Mesothelial cell of epicardium (in vitro differentiated cells): ENCODE data around the gene RIN3. TPM values are rescaled to one million over a fixed set of nuclear protein-coding genes. Genes with fewer than 3 reads are reported as not detected.

Experiments
- DNase-seq, 2 experiments: peaks; one replicate each; pipeline ENCODE4 v3.0.0; 2021; ENCODE audit warnings: low spot score in 2 of 2; ENCODE audit not compliant: unreplicated experiment in 2 of 2
- H3K27ac Mint-ChIP-seq: 2 replicates; pipeline ENCODE4 v1.8.0; 2021; ENCODE audit warnings: mixed read lengths
- H3K27me3 Mint-ChIP-seq: 2 replicates; pipeline ENCODE4 v1.8.0; 2021; ENCODE audit warnings: low read depth, mixed read lengths
- H3K36me3 Mint-ChIP-seq: 2 replicates; pipeline ENCODE4 v1.8.0; 2021; ENCODE audit warnings: mixed read lengths
- H3K4me1 Mint-ChIP-seq: 2 replicates; pipeline ENCODE4 v1.8.0; 2021; ENCODE audit warnings: mixed read lengths
- H3K4me3 Mint-ChIP-seq: 2 replicates; pipeline ENCODE4 v1.8.0; 2021; ENCODE audit warnings: mild to moderate bottlenecking, moderate library complexity, mixed read lengths
- H3K9me3 Mint-ChIP-seq: 2 replicates; pipeline ENCODE4 v1.8.0; 2021; ENCODE audit warnings: mixed read lengths
- CTCF ChIP-seq: fragments of 200-600 bp; sonication (generic); IDR thresholded peaks from one replicate; pipeline ENCODE4 v1.5.0; 2021; ENCODE audit warnings: antibody characterized with exemption; ENCODE audit not compliant: unreplicated experiment
- total RNA-seq: library from RNA; stranded (reverse); gene quantifications from 3 replicates; pipeline ENCODE4 v1.2.1, GENCODE V29; 2021

RIN3 gene
- total RNA-seq, 1 donor from 2014 or later: 19.9 TPM

- no peak for DNase-seq
- H3K27me3 Mint-ChIP-seq: no peaks in the 10 kb centered on the region
- H3K36me3 Mint-ChIP-seq: peaks cover 29% of the 10 kb centered on the region
- peaks cover 20% of the 10 kb centered on the region for H3K9me3 Mint-ChIP-seq
- H3K4me1 Mint-ChIP-seq: peaks cover 20% of the 10 kb centered on the region
- H3K27ac Mint-ChIP-seq: peak overlapping the region; percentile 58
- no peak overlapping the region for H3K4me3 Mint-ChIP-seq
- TF ChIP-seq CTCF: no peak
Observed at GRCh38 chr14:92586963-92587699, 73.5 kb downstream of the RIN3 start.

- TF ChIP-seq CTCF: no peak
- Mint-ChIP-seq H3K4me1 (peaks cover 20% of the 10 kb centered on the region), H3K9me3 (peaks cover 19% of the 10 kb centered on the region), H3K36me3 (peaks cover 27% of the 10 kb centered on the region), H3K4me3 (no peak overlapping the region), H3K27ac (no peak overlapping the region), H3K27me3 (no peaks in the 10 kb centered on the region)
- DNase-seq: no peak
Observed at GRCh38 chr14:92587700-92588085, 74.1 kb downstream of the RIN3 start.

GRCh38 chr14:92589213-92589852 is 75.8 kb downstream of the RIN3 start:
- no peak for TF ChIP-seq CTCF
- DNase-seq: no peak
- no peaks in the 10 kb centered on the region for H3K27me3 Mint-ChIP-seq

GRCh38 chr14:92590176-92590575 is 76.6 kb downstream of the RIN3 start:
- no peaks in the 10 kb centered on the region for H3K27me3 Mint-ChIP-seq
- H3K36me3 Mint-ChIP-seq: peaks cover 23% of the 10 kb centered on the region
- no peak for TF ChIP-seq CTCF
- no peak overlapping the region for H3K4me3 Mint-ChIP-seq
- no peak overlapping the region for H3K27ac Mint-ChIP-seq
- no peak for DNase-seq
- H3K9me3 Mint-ChIP-seq: peaks cover 29% of the 10 kb centered on the region
- peaks cover 20% of the 10 kb centered on the region for H3K4me1 Mint-ChIP-seq

More at GRCh38 chr14:92589213-92589852, 75.8 kb downstream of the RIN3 start:
- Mint-ChIP-seq H3K27ac (no peak overlapping the region), H3K9me3 (peaks cover 22% of the 10 kb centered on the region), H3K4me3 (no peak overlapping the region), H3K4me1 (peaks cover 20% of the 10 kb centered on the region), H3K36me3 (peaks cover 23% of the 10 kb centered on the region)

- no peak for TF ChIP-seq CTCF
- H3K27me3 Mint-ChIP-seq: no peaks in the 10 kb centered on the region
- no peak overlapping the region for H3K27ac Mint-ChIP-seq
- H3K9me3 Mint-ChIP-seq: peaks cover 29% of the 10 kb centered on the region
- H3K36me3 Mint-ChIP-seq: peaks cover 24% of the 10 kb centered on the region
- H3K4me3 Mint-ChIP-seq: no peak overlapping the region
- DNase-seq: no peak
- peaks cover 17% of the 10 kb centered on the region for H3K4me1 Mint-ChIP-seq
Observed at GRCh38 chr14:92590941-92591340, 77.4 kb downstream of the RIN3 start.
